IMR-90 (cell line): ENCODE data around the gene CTNNA1.

Experiments
- BHLHE40 ChIP-seq: fragments of 150-350 bp; IDR thresholded peaks from 2 replicates; pipeline ENCODE4 v1.6.1; 2016; ENCODE audit warnings: mild to moderate bottlenecking, low read depth, low read length
- CEBPB ChIP-seq: IDR thresholded peaks from 2 replicates; pipeline ENCODE4 v1.6.1; 2012; ENCODE audit warnings: low read depth, low read length, improper control_type of control experiment
- FOS ChIP-seq: fragments of 150-350 bp; IDR thresholded peaks from 2 replicates; pipeline ENCODE4 v1.6.1; 2016; ENCODE audit warnings: low read depth, low read length
- MXI1 ChIP-seq: IDR thresholded peaks from 2 replicates; pipeline ENCODE4 v1.6.1; 2012; ENCODE audit warnings: low read depth, mild to moderate bottlenecking, low read length, moderate library complexity, borderline replicate concordance
- NFE2L2 ChIP-seq: fragments of 150-350 bp; IDR thresholded peaks from 2 replicates; pipeline ENCODE4 v1.6.1; 2016; ENCODE audit warnings: low read depth, mild to moderate bottlenecking, low read length
- POLR2A ChIP-seq: IDR thresholded peaks from 2 replicates; pipeline ENCODE4 v1.6.1; 2012; ENCODE audit warnings: mild to moderate bottlenecking, low read depth, low read length
- RAD21 ChIP-seq: IDR thresholded peaks from 2 replicates; pipeline ENCODE4 v1.6.1; 2012; ENCODE audit warnings: low read length, improper control_type of control experiment
- RCOR1 ChIP-seq: IDR thresholded peaks from 2 replicates; pipeline ENCODE4 v1.6.1; 2012; ENCODE audit warnings: mild to moderate bottlenecking, low read length, improper control_type of control experiment; ENCODE audit not compliant: insufficient replicate concordance
- RFX5 ChIP-seq: IDR thresholded peaks from 2 replicates; pipeline ENCODE4 v1.8.0; 2012; ENCODE audit warnings: low read depth, mild to moderate bottlenecking, low read length, moderate library complexity
- SMC3 ChIP-seq: fragments of 150-350 bp; IDR thresholded peaks from 2 replicates; pipeline ENCODE4 v1.6.1; 2016; ENCODE audit warnings: low read depth, mild to moderate bottlenecking, antibody characterized with exemption, low read length, moderate library complexity
- TF ChIP-seq, protein P1 (sequence below): conservative IDR thresholded peaks from 2 replicates; pipeline ENCODE4 v1.5.1; 2012; ENCODE audit warnings: mild to moderate bottlenecking, low read depth, low read length, improper control_type of control experiment
- TF ChIP-seq, protein P2 (sequence below): fragments of 150-350 bp; IDR thresholded peaks from 2 replicates; pipeline ENCODE4 v1.6.1; 2017; ENCODE audit warnings: mild to moderate bottlenecking, antibody characterized with exemption, low read length, low read depth

DNA sequence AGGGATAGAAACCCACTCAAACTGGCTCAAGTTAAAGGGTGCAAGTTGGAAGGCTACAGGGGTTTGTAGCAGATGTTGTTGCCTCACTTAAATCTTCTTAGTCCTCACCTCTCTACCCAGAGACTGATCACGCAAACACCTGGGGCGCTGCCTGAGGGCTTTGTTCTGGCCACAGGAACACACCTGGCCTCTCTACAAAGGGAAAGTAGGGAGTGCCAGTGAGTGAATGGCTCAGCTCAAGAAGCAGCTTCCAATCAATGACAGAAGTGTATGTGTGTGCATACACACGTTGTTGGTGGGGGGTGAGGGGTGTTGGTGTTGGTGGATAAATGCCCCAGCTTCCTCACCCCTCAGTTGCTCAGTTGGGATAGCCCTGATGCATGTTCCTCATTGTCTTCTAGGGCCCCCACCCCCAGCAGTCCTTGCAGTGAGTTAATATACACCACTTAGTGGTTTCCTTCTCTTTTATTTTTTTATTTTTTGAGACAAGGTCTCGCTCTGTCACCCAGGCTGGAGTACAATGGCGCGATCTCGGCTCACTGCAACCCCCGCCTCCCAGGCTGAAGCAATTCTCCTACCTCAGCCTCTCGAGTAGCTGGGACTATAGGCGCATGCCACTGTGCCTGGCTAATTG, 30.6 kb upstream of the CTNNA1 start:
- no peak for TF ChIP-seq CEBPB
- TF ChIP-seq, protein P1, sequence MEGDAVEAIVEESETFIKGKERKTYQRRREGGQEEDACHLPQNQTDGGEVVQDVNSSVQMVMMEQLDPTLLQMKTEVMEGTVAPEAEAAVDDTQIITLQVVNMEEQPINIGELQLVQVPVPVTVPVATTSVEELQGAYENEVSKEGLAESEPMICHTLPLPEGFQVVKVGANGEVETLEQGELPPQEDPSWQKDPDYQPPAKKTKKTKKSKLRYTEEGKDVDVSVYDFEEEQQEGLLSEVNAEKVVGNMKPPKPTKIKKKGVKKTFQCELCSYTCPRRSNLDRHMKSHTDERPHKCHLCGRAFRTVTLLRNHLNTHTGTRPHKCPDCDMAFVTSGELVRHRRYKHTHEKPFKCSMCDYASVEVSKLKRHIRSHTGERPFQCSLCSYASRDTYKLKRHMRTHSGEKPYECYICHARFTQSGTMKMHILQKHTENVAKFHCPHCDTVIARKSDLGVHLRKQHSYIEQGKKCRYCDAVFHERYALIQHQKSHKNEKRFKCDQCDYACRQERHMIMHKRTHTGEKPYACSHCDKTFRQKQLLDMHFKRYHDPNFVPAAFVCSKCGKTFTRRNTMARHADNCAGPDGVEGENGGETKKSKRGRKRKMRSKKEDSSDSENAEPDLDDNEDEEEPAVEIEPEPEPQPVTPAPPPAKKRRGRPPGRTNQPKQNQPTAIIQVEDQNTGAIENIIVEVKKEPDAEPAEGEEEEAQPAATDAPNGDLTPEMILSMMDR, result no peak
- TF ChIP-seq RCOR1, result no peak
- TF ChIP-seq, protein P2, sequence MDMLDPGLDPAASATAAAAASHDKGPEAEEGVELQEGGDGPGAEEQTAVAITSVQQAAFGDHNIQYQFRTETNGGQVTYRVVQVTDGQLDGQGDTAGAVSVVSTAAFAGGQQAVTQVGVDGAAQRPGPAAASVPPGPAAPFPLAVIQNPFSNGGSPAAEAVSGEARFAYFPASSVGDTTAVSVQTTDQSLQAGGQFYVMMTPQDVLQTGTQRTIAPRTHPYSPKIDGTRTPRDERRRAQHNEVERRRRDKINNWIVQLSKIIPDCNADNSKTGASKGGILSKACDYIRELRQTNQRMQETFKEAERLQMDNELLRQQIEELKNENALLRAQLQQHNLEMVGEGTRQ, result no peak
- TF ChIP-seq FOS, result no peak
- no peak for TF ChIP-seq BHLHE40
- TF ChIP-seq POLR2A, result no peak
- TF ChIP-seq SMC3, result no peak
- no peak for TF ChIP-seq RFX5
- TF ChIP-seq MXI1, result no peak
- no peak for TF ChIP-seq NFE2L2
- no peak for TF ChIP-seq RAD21
